HEK293 (cell line): ENCODE measurements around the gene RIPK4.
A peak's percentile ranks its signal among the peaks of the same experiment; 100 is the strongest.

Experiments used
- BCL11B ChIP-seq: fragments of 450-650 bp; formaldehyde crosslinking; IDR thresholded peaks from 2 replicates; pipeline ENCODE4 v1.5.1; 2016; ENCODE audit warnings: low read depth, missing biosample characterization, missing genetic modification characterization
- FEZF1 ChIP-seq: fragments of 450-650 bp; formaldehyde crosslinking; IDR thresholded peaks from 2 replicates; pipeline ENCODE4 v1.5.1; 2016; ENCODE audit warnings: missing biosample characterization, missing genetic modification characterization
- HIC1 ChIP-seq: fragments of 450-650 bp; formaldehyde crosslinking; IDR thresholded peaks from 2 replicates; pipeline ENCODE4 v1.5.1; 2016; ENCODE audit warnings: missing biosample characterization, missing genetic modification characterization
- HOXC10 ChIP-seq: sonication (generic); formaldehyde crosslinking; IDR thresholded peaks from 2 replicates; pipeline ENCODE4 v1.8.1; 2023; ENCODE audit warnings: mild to moderate bottlenecking, missing genetic modification reagents
- KLF7 ChIP-seq: fragments of 450-650 bp; formaldehyde crosslinking; IDR thresholded peaks from 2 replicates; pipeline ENCODE4 v1.5.1; 2016; ENCODE audit warnings: missing biosample characterization, missing genetic modification characterization, borderline replicate concordance
- MZF1 ChIP-seq: fragments of 450-650 bp; formaldehyde crosslinking; IDR thresholded peaks from 2 replicates; pipeline ENCODE4 v1.5.1; 2017; ENCODE audit warnings: missing biosample characterization, missing genetic modification characterization, borderline replicate concordance
- SCRT1 ChIP-seq: fragments of 450-650 bp; formaldehyde crosslinking; IDR thresholded peaks from 2 replicates; pipeline ENCODE4 v1.5.1; 2016; ENCODE audit warnings: missing biosample characterization, missing genetic modification characterization, borderline replicate concordance
- SCRT2 ChIP-seq: fragments of 450-650 bp; formaldehyde crosslinking; IDR thresholded peaks from 2 replicates; pipeline ENCODE4 v1.5.1; 2016; ENCODE audit warnings: missing biosample characterization, missing genetic modification characterization
- SETDB1 ChIP-seq: IDR thresholded peaks from one replicate; pipeline ENCODE4 v1.6.1; 2017; ENCODE audit warnings: mild to moderate bottlenecking, low read length, moderate library complexity, mixed read lengths; ENCODE audit not compliant: insufficient read length
- ZBTB21 ChIP-seq: fragments of 450-650 bp; formaldehyde crosslinking; IDR thresholded peaks from 2 replicates; pipeline ENCODE4 v1.5.1; 2017; ENCODE audit warnings: missing biosample characterization, missing genetic modification characterization
- ZFP41 ChIP-seq: fragments of 450-650 bp; formaldehyde crosslinking; IDR thresholded peaks from 2 replicates; pipeline ENCODE4 v1.5.1; 2016; ENCODE audit warnings: missing biosample characterization, missing genetic modification characterization, borderline replicate concordance
- ZNF112 ChIP-seq: fragments of 450-650 bp; formaldehyde crosslinking; IDR thresholded peaks from 2 replicates; pipeline ENCODE4 v1.5.0; 2017; ENCODE audit warnings: missing biosample characterization, missing genetic modification characterization
- ZNF133 ChIP-seq: fragments of 450-650 bp; formaldehyde crosslinking; IDR thresholded peaks from 2 replicates; pipeline ENCODE4 v1.5.1; 2016; ENCODE audit warnings: missing biosample characterization, missing genetic modification characterization
- ZNF175 ChIP-seq: fragments of 450-650 bp; formaldehyde crosslinking; IDR thresholded peaks from 2 replicates; pipeline ENCODE4 v1.5.1; 2016; ENCODE audit warnings: missing biosample characterization, missing genetic modification characterization
- ZNF184 ChIP-seq: fragments of 450-650 bp; IDR thresholded peaks from 2 replicates; pipeline ENCODE4 v1.5.1; 2018; ENCODE audit warnings: missing biosample characterization, mild to moderate bottlenecking, missing genetic modification characterization
- ZNF24 ChIP-seq: fragments of 450-650 bp; formaldehyde crosslinking; IDR thresholded peaks from 2 replicates; pipeline ENCODE4 v1.5.1; 2016; ENCODE audit warnings: missing biosample characterization, missing genetic modification characterization
- ZNF302 ChIP-seq: fragments of 450-650 bp; formaldehyde crosslinking; IDR thresholded peaks from 2 replicates; pipeline ENCODE4 v1.5.1; 2016; ENCODE audit warnings: missing biosample characterization, missing genetic modification characterization, low read depth
- ZNF335 ChIP-seq: fragments of 450-650 bp; formaldehyde crosslinking; conservative IDR thresholded peaks from 2 replicates; pipeline ENCODE4 v1.5.1; 2016; ENCODE audit warnings: missing biosample characterization, missing genetic modification characterization
- ZNF350 ChIP-seq: fragments of 450-650 bp; formaldehyde crosslinking; IDR thresholded peaks from 2 replicates; pipeline ENCODE4 v1.5.0; 2017; ENCODE audit warnings: missing biosample characterization, mild to moderate bottlenecking, missing genetic modification characterization
- ZNF426 ChIP-seq: fragments of 450-650 bp; formaldehyde crosslinking; IDR thresholded peaks from 2 replicates; pipeline ENCODE4 v1.5.1; 2017; ENCODE audit warnings: missing biosample characterization, missing genetic modification characterization, mild to moderate bottlenecking, inconsistent platforms, moderate library complexity
- ZNF544 ChIP-seq: fragments of 450-650 bp; formaldehyde crosslinking; IDR thresholded peaks from 2 replicates; pipeline ENCODE4 v1.5.0; 2017; ENCODE audit warnings: missing biosample characterization, missing genetic modification characterization
- ZNF555 ChIP-seq: fragments of 450-650 bp; formaldehyde crosslinking; conservative IDR thresholded peaks from 2 replicates; pipeline ENCODE4 v1.5.1; 2017; ENCODE audit warnings: missing biosample characterization, mild to moderate bottlenecking, missing genetic modification characterization, inconsistent platforms
- ZNF624 ChIP-seq: fragments of 450-650 bp; formaldehyde crosslinking; IDR thresholded peaks from 2 replicates; pipeline ENCODE4 v1.5.1; 2017; ENCODE audit warnings: missing biosample characterization, missing genetic modification characterization
- ZNF654 ChIP-seq: fragments of 450-650 bp; formaldehyde crosslinking; IDR thresholded peaks from 2 replicates; pipeline ENCODE4 v1.5.1; 2016; ENCODE audit warnings: low read depth, missing biosample characterization, missing genetic modification characterization
- TF ChIP-seq, protein P1 (sequence below): fragments of 450-650 bp; formaldehyde crosslinking; IDR thresholded peaks from 2 replicates; pipeline ENCODE4 v1.5.1; 2016; ENCODE audit warnings: missing biosample characterization, missing genetic modification characterization, borderline replicate concordance
- TF ChIP-seq, protein P2 (sequence below): fragments of 450-650 bp; formaldehyde crosslinking; IDR thresholded peaks from 2 replicates; pipeline ENCODE4 v1.5.1; 2017; ENCODE audit warnings: missing biosample characterization, missing genetic modification characterization
- TF ChIP-seq, protein P3 (sequence below): fragments of 450-650 bp; formaldehyde crosslinking; IDR thresholded peaks from 2 replicates; pipeline ENCODE4 v1.5.1; 2016; ENCODE audit warnings: missing biosample characterization, missing genetic modification characterization

RIPK4 gene

DNA sequence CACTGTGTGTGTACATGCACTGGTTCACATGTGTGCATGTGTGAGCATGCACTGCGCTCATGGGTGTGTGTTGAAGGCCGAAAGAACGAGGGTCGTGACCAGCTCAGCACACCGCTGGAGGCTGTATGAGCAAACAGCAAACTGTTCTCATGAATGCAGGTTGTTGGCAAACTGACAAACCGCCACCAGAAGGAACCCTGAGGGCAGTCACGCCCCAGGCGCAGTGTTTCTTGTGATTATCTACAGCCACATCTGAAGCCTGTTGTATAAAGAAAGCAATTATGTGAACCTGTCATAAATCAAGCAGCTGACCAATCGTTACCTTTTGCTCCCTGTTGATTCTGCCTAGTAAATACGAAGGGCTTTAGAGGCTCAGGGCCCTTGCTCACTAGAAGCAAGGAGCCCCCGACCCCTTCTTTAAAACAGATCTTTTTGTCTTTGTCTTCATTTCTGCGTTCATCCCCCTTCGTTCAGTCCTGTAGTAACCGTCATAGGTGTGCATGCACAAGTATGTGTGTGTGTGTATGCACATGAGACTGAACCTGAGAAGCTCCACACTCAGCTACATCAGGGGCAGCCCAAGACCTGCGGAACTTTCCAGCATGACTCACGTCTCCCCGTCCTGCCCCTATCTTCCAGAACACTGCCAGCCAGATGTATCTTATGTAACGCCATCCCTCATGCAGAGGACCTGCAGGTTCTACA lies 16.8 kb upstream of the RIPK4 start (continued):
- TF ChIP-seq, protein P1, sequence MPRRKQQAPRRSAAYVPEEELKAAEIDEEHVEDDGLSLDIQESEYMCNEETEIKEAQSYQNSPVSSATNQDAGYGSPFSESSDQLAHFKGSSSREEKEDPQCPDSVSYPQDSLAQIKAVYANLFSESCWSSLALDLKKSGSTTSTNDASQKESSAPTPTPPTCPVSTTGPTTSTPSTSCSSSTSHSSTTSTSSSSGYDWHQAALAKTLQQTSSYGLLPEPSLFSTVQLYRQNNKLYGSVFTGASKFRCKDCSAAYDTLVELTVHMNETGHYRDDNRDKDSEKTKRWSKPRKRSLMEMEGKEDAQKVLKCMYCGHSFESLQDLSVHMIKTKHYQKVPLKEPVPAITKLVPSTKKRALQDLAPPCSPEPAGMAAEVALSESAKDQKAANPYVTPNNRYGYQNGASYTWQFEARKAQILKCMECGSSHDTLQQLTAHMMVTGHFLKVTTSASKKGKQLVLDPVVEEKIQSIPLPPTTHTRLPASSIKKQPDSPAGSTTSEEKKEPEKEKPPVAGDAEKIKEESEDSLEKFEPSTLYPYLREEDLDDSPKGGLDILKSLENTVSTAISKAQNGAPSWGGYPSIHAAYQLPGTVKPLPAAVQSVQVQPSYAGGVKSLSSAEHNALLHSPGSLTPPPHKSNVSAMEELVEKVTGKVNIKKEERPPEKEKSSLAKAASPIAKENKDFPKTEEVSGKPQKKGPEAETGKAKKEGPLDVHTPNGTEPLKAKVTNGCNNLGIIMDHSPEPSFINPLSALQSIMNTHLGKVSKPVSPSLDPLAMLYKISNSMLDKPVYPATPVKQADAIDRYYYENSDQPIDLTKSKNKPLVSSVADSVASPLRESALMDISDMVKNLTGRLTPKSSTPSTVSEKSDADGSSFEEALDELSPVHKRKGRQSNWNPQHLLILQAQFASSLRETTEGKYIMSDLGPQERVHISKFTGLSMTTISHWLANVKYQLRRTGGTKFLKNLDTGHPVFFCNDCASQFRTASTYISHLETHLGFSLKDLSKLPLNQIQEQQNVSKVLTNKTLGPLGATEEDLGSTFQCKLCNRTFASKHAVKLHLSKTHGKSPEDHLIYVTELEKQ (tag by site-specific recombination), result peak; percentile 94; the same call in 1 of the 2 replicates
- no peak for TF ChIP-seq ZNF426
- TF ChIP-seq ZNF555, result no peak
- TF ChIP-seq SCRT2 (tag by site-specific recombination), result peak; percentile 95
- no peak for TF ChIP-seq ZNF350 (tag by site-specific recombination)
- no peak for TF ChIP-seq ZNF133 (tag by site-specific recombination)
- TF ChIP-seq SETDB1, result peak; percentile 51
- no peak for TF ChIP-seq ZNF544
- no peak for TF ChIP-seq ZNF302 (tag by site-specific recombination)
- no peak for TF ChIP-seq MZF1 (tag by site-specific recombination)
- peak; percentile 36; the same call in 1 of the 2 replicates for TF ChIP-seq ZNF335
- TF ChIP-seq ZNF654, result no peak
- TF ChIP-seq ZFP41 (tag by site-specific recombination), result no peak
- TF ChIP-seq ZNF112 (tag by site-specific recombination), result no peak
- peak; percentile 66; the same call in 1 of the 2 replicates for TF ChIP-seq ZNF24 (tag by site-specific recombination)
- TF ChIP-seq, protein P2, sequence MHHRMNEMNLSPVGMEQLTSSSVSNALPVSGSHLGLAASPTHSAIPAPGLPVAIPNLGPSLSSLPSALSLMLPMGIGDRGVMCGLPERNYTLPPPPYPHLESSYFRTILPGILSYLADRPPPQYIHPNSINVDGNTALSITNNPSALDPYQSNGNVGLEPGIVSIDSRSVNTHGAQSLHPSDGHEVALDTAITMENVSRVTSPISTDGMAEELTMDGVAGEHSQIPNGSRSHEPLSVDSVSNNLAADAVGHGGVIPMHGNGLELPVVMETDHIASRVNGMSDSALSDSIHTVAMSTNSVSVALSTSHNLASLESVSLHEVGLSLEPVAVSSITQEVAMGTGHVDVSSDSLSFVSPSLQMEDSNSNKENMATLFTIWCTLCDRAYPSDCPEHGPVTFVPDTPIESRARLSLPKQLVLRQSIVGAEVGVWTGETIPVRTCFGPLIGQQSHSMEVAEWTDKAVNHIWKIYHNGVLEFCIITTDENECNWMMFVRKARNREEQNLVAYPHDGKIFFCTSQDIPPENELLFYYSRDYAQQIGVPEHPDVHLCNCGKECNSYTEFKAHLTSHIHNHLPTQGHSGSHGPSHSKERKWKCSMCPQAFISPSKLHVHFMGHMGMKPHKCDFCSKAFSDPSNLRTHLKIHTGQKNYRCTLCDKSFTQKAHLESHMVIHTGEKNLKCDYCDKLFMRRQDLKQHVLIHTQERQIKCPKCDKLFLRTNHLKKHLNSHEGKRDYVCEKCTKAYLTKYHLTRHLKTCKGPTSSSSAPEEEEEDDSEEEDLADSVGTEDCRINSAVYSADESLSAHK (tag by site-specific recombination), result peak; percentile 70; the same call in 1 of the 2 replicates
- peak; percentile 81; the same call in 1 of the 2 replicates for TF ChIP-seq KLF7 (tag by site-specific recombination)
- TF ChIP-seq HIC1 (tag by site-specific recombination), result no peak
- 0 out of 2 replicates have a peak, but pooled peaks have one; percentile 15 for TF ChIP-seq ZNF624 (tag by site-specific recombination)
- TF ChIP-seq ZNF175 (tag by site-specific recombination), result no peak
- TF ChIP-seq, protein P3, sequence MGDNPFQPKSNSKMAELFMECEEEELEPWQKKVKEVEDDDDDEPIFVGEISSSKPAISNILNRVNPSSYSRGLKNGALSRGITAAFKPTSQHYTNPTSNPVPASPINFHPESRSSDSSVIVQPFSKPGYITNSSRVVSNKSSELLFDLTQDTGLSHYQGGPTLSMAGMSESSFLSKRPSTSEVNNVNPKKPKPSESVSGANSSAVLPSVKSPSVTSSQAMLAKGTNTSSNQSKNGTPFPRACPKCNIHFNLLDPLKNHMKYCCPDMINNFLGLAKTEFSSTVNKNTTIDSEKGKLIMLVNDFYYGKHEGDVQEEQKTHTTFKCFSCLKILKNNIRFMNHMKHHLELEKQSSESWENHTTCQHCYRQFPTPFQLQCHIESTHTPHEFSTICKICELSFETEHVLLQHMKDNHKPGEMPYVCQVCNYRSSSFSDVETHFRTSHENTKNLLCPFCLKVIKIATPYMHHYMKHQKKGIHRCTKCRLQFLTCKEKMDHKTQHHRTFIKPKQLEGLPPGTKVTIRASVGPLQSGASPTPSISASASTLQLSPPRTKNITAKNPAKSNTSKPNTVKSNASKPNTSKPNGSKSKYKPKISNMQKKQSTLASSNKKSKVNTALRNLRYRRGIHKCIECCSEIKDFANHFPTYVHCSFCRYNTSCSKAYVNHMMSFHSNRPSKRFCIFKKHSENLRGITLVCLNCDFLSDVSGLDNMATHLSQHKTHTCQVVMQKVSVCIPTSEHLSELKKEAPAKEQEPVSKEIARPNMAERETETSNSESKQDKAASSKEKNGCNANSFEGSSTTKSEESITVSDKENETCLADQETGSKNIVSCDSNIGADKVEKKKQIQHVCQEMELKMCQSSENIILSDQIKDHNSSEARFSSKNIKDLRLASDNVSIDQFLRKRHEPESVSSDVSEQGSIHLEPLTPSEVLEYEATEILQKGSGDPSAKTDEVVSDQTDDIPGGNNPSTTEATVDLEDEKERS (tag by site-specific recombination), result no peak
- peak; percentile 96 for TF ChIP-seq BCL11B
- peak; percentile 58; the same call in 1 of the 2 replicates for TF ChIP-seq ZBTB21
- peak; percentile 91 for TF ChIP-seq SCRT1 (tag by site-specific recombination)
- TF ChIP-seq ZNF184 (tag by site-specific recombination), result peak; percentile 73; the same call in 1 of the 2 replicates
- TF ChIP-seq FEZF1 (tag by site-specific recombination), result peak; percentile 90
- TF ChIP-seq HOXC10, result 0 out of 2 replicates have a peak, but pooled peaks have one; percentile 81
